ENCODE results near the gene FBH1.

GRCh38 chr10:5876181-5876768, 13.8 kb upstream of the FBH1 start:
- no peak for TF ChIP-seq POLR2A (IDR thresholded peaks at IDR 0.05)
- TF ChIP-seq CTCF (IDR thresholded peaks at IDR 0.05 in 4 of 5, conservative IDR thresholded peaks at IDR 0.05 in 1 of 5), result no peak

All from gastrocnemius medialis (tissue), 4 donors.